Measurements from ENCODE around the gene RTN4RL1. TPM values are rescaled to one million over a fixed set of nuclear protein-coding genes. Genes with fewer than 3 reads are reported as not detected.

The RTN4RL1 gene
- total RNA-seq, 1 experiment from 2014 or later: 0.22 TPM

DNA sequence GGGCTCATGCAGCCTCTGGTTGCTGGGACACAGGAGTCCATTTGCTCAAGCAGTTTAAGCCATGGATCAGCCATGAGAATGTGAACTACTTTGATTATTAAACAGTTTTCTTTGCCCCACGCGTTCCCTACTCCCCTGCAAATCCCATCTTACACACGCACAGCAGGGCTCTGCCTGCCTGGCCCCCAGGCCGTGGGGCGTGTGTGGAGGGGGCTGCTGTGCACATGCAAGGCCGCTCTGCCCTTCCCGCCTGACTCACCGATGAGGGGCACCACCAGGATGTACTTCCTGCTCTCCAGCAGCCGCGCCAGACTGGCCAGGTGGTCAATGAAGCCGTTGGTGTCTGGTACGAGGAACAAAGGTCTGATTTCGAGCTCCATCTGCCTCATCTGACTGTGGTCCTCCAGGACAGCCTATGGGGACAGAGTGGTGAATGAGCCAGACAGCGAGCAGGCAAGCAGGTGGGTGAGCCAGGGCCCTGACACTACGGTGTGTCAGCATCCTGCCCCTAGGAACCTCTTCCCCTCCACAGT lies 43.5 kb upstream of the RTN4RL1 start:
- no peaks in the 10 kb centered on the region for H3K79me1 ChIP-seq (ENCODE audit: insufficient read depth, low read depth, low read length, poor library complexity, severe bottlenecking)
- H3T11ph ChIP-seq (ENCODE audit: low read length): no peak overlapping the region
- H2BK15ac ChIP-seq (ENCODE audit: low read depth, low read length): no peak overlapping the region
- Mint-ChIP-seq H3K36me3 (ENCODE audit: insufficient read depth in 1 of 3, low read depth in 3 of 3) (peaks cover 3 to 42% (median 22%) of the 10 kb centered on the region in 3 experiments), H3K27ac (peak overlapping the region in 2 of 3 experiments; percentile 39 to 60; a peak in 1 of 7 replicates), H3K9me3 (no peaks in the 10 kb centered on the region), H3K27me3 (ENCODE audit: low read depth) (no peaks in the 10 kb centered on the region), H3K4me1 (peaks cover 33 to 37% of the 10 kb centered on the region in 2 experiments), H3K4me3 (no peak overlapping the region)
- no CpG with 5 or more reads among the region's 15 CpGs for WGBS (ENCODE audit: extremely low coverage, insufficient read length, low lambda C conversion rate)
- H3K4ac ChIP-seq (ENCODE audit: low read depth, low read length): no peak overlapping the region
- H3K4me1 ChIP-seq (ENCODE audit: insufficient read depth, low read length): no peaks in the 10 kb centered on the region
- H4K91ac ChIP-seq (ENCODE audit: insufficient read length, low read depth, low read length): no peak overlapping the region
- H4K20me1 ChIP-seq (ENCODE audit: control insufficient read depth, insufficient read depth, insufficient read length): peaks cover 2% of the 10 kb centered on the region
- H3K9me3 ChIP-seq (ENCODE audit: control insufficient read depth, low read depth, low read length): no peaks in the 10 kb centered on the region
- no peaks in the 10 kb centered on the region for H3K27me3 ChIP-seq (ENCODE audit: insufficient read depth, low read length)
- no peak overlapping the region for H2AFZ ChIP-seq (ENCODE audit: low read length)
- no peak overlapping the region; the same call in 1 of the 2 replicates for H3K14ac ChIP-seq (ENCODE audit: insufficient read depth, low read length)
- no peak overlapping the region for H3K4me2 ChIP-seq (ENCODE audit: insufficient read depth, insufficient read length, low read length)
- no peak overlapping the region for H3K56ac ChIP-seq (ENCODE audit: insufficient read length, low read depth, low read length)
- H4K8ac ChIP-seq (replicated peaks; ENCODE audit: insufficient read length, low read depth, low read length): no peak overlapping the region
- no peak overlapping the region for H2BK120ac ChIP-seq (ENCODE audit: low read depth, low read length, poor library complexity, severe bottlenecking)
- TF ChIP-seq, protein P1, sequence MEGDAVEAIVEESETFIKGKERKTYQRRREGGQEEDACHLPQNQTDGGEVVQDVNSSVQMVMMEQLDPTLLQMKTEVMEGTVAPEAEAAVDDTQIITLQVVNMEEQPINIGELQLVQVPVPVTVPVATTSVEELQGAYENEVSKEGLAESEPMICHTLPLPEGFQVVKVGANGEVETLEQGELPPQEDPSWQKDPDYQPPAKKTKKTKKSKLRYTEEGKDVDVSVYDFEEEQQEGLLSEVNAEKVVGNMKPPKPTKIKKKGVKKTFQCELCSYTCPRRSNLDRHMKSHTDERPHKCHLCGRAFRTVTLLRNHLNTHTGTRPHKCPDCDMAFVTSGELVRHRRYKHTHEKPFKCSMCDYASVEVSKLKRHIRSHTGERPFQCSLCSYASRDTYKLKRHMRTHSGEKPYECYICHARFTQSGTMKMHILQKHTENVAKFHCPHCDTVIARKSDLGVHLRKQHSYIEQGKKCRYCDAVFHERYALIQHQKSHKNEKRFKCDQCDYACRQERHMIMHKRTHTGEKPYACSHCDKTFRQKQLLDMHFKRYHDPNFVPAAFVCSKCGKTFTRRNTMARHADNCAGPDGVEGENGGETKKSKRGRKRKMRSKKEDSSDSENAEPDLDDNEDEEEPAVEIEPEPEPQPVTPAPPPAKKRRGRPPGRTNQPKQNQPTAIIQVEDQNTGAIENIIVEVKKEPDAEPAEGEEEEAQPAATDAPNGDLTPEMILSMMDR (conservative IDR thresholded peaks at IDR 0.05): no peak
- no peak overlapping the region for H2BK12ac ChIP-seq (ENCODE audit: insufficient read length, low read depth, low read length)
- H3K79me2 ChIP-seq (ENCODE audit: insufficient read depth, low read length): no peaks in the 10 kb centered on the region
- H3K23ac ChIP-seq (ENCODE audit: insufficient read length, low read depth, low read length): no peak overlapping the region
- no peak overlapping the region for H2AK5ac ChIP-seq (ENCODE audit: insufficient read length, low read length)
- H4K5ac ChIP-seq (ENCODE audit: insufficient read length, low read depth, low read length): no peak overlapping the region
- no peak overlapping the region for H3K27ac ChIP-seq (ENCODE audit: insufficient read length, low read depth, low read length)
- H3K9ac ChIP-seq (ENCODE audit: extremely low read depth, insufficient read length, low read length): no peak overlapping the region
- no peak overlapping the region for H2BK5ac ChIP-seq (ENCODE audit: insufficient read length, low read length)
- H3K23me2 ChIP-seq (ENCODE audit: insufficient read length, low read depth, low read length, poor library complexity, severe bottlenecking): no peaks in the 10 kb centered on the region
- no peak for DNase-seq
- no peak overlapping the region for H2BK20ac ChIP-seq (ENCODE audit: low read depth, low read length, poor library complexity, severe bottlenecking)
- no peak overlapping the region for H3K18ac ChIP-seq (ENCODE audit: insufficient read length, low read depth, low read length)

Data from H9 (cell line).